Endodermal cell (in vitro differentiated cells): ENCODE data around the gene PRKCA. TPM values are rescaled to one million over a fixed set of nuclear protein-coding genes. Genes with fewer than 3 reads are reported as not detected.

ENCODE experiments used
- DNase-seq: peaks from one replicate; pipeline ENCODE4 v3.0.0-alpha.2; 2017
- H3K27ac ChIP-seq: 2 replicates; pipeline ENCODE4 v1.5.1; 2013; ENCODE audit warnings: mild to moderate bottlenecking, low read depth, low read length, moderate library complexity
- H3K27me3 ChIP-seq: 2 replicates; pipeline ENCODE4 v1.6.1; 2013; ENCODE audit warnings: mild to moderate bottlenecking, low read length, moderate library complexity; ENCODE audit not compliant: insufficient read depth, control insufficient read depth, poor library complexity, severe bottlenecking
- H3K36me3 ChIP-seq: 2 replicates; pipeline ENCODE4 v1.7.0; 2013; ENCODE audit warnings: mild to moderate bottlenecking, low read length, moderate library complexity; ENCODE audit not compliant: control insufficient read depth, insufficient read depth
- H3K4me1 ChIP-seq: one replicate; pipeline ENCODE4 v1.7.0; 2013; ENCODE audit warnings: low read length; ENCODE audit not compliant: control insufficient read depth, insufficient read depth
- H3K4me3 ChIP-seq: 2 replicates; pipeline ENCODE4 v1.5.1; 2013; ENCODE audit warnings: mild to moderate bottlenecking, low read length, moderate library complexity
- H3K9ac ChIP-seq: 2 replicates; pipeline ENCODE4 v1.6.1; 2013; ENCODE audit warnings: mild to moderate bottlenecking, low read length, moderate library complexity; ENCODE audit not compliant: poor library complexity, severe bottlenecking; ENCODE audit errors: extremely low read depth
- H3K9me3 ChIP-seq: 2 replicates; pipeline ENCODE4 v1.6.1; 2013; ENCODE audit warnings: mild to moderate bottlenecking, low read length, moderate library complexity; ENCODE audit not compliant: control insufficient read depth
- H3K27ac Mint-ChIP-seq: 2 replicates; pipeline ENCODE4 v1.8.0; 2020; ENCODE audit warnings: mixed read lengths
- H3K27me3 Mint-ChIP-seq: 2 replicates; pipeline ENCODE4 v1.8.0; 2021; ENCODE audit warnings: mild to moderate bottlenecking, mixed read lengths; ENCODE audit not compliant: insufficient read depth
- H3K36me3 Mint-ChIP-seq: 2 replicates; pipeline ENCODE4 v1.8.0; 2020; ENCODE audit warnings: low read depth, mixed read lengths
- H3K4me1 Mint-ChIP-seq: 2 replicates; pipeline ENCODE4 v1.8.0; 2020; ENCODE audit warnings: mixed read lengths
- H3K4me3 Mint-ChIP-seq: 2 replicates; pipeline ENCODE4 v1.8.0; 2020; ENCODE audit warnings: mild to moderate bottlenecking, moderate library complexity, mixed read lengths
- H3K9me3 Mint-ChIP-seq: 2 replicates; pipeline ENCODE4 v1.8.0; 2020; ENCODE audit warnings: mild to moderate bottlenecking, mixed read lengths
- WGBS, 2 experiments: methylation state at CpG; one replicate each; pipeline versions ENCODE4 v1.1.5 to v1.1.7; 2013; ENCODE audit warnings: missing lambda C conversion rate in 2 of 2, mixed read lengths in 1 of 2; ENCODE audit not compliant: insufficient coverage in 1 of 2, insufficient read length in 1 of 2; 5-methylcytosine and 5-hydroxymethylcytosine counted together
- total RNA-seq, 2 donors: library from RNA; stranded (reverse); fragmentation: NEBNext Ultra II Directional in 1 of 2; extraction: Animal tissue kit (Norgen Biotek cat#: 25700) in 1 of 2; gene quantifications; 2 replicates in 1 of 2; 3 replicates in 1 of 2; pipeline ENCODE4 v1.2.1, GENCODE V29; 2021
- TF ChIP-seq, protein P1 (sequence below): fragments of 200-600 bp; sonication (generic); conservative IDR thresholded peaks from 2 replicates; pipeline ENCODE4 v1.5.0; 2021; ENCODE audit warnings: antibody characterized with exemption, mild to moderate bottlenecking

Gene PRKCA
- total RNA-seq, 2 donors from 2014 or later: 8.7 to 14.6 TPM

GRCh38 chr17:66549731-66550207 lies 247.4 kb downstream of the PRKCA start:
- Histone ChIP-seq H3K4me1 (peaks cover 8% of the 10 kb centered on the region), H3K4me3 (no peak overlapping the region), H3K27ac (peak overlapping the region; percentile 56), H3K9ac (no peak overlapping the region), H3K9me3 (peaks cover 7% of the 10 kb centered on the region), H3K36me3 (no peaks in the 10 kb centered on the region), H3K27me3 (no peaks in the 10 kb centered on the region)
- H3K4me3 Mint-ChIP-seq: no peak overlapping the region
- H3K4me1 Mint-ChIP-seq: peaks cover 19% of the 10 kb centered on the region
- H3K27ac Mint-ChIP-seq: peak overlapping the region; percentile 46
- TF ChIP-seq, protein P1, sequence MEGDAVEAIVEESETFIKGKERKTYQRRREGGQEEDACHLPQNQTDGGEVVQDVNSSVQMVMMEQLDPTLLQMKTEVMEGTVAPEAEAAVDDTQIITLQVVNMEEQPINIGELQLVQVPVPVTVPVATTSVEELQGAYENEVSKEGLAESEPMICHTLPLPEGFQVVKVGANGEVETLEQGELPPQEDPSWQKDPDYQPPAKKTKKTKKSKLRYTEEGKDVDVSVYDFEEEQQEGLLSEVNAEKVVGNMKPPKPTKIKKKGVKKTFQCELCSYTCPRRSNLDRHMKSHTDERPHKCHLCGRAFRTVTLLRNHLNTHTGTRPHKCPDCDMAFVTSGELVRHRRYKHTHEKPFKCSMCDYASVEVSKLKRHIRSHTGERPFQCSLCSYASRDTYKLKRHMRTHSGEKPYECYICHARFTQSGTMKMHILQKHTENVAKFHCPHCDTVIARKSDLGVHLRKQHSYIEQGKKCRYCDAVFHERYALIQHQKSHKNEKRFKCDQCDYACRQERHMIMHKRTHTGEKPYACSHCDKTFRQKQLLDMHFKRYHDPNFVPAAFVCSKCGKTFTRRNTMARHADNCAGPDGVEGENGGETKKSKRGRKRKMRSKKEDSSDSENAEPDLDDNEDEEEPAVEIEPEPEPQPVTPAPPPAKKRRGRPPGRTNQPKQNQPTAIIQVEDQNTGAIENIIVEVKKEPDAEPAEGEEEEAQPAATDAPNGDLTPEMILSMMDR: no peak
- peaks cover 2% of the 10 kb centered on the region for H3K27me3 Mint-ChIP-seq
- 44 to 63% methylated on average over 5 of the region's 5 CpGs for WGBS, 2 experiments
- H3K9me3 Mint-ChIP-seq: peaks cover 20% of the 10 kb centered on the region
- DNase-seq: peak; percentile 70
- no peaks in the 10 kb centered on the region for H3K36me3 Mint-ChIP-seq

- Histone ChIP-seq H3K9ac (no peak overlapping the region), H3K4me3 (no peak overlapping the region), H3K27me3 (no peaks in the 10 kb centered on the region), H3K9me3 (no peaks in the 10 kb centered on the region), H3K4me1 (peaks cover 8% of the 10 kb centered on the region), H3K36me3 (no peaks in the 10 kb centered on the region), H3K27ac (no peak overlapping the region)
- no peak overlapping the region for H3K4me3 Mint-ChIP-seq
- no peak for DNase-seq
- H3K36me3 Mint-ChIP-seq: no peaks in the 10 kb centered on the region
- H3K4me1 Mint-ChIP-seq: peaks cover 19% of the 10 kb centered on the region
- H3K27ac Mint-ChIP-seq: no peak overlapping the region
- H3K27me3 Mint-ChIP-seq: peaks cover 2% of the 10 kb centered on the region
- peaks cover under 1% of the 10 kb centered on the region for H3K9me3 Mint-ChIP-seq
- TF ChIP-seq, protein P1: no peak
- WGBS, 2 experiments: 94 to 100% methylated on average over 2 of the region's 2 CpGs
Measured at GRCh38 chr17:66551839-66552238, 249.4 kb downstream of the PRKCA start.

DNA sequence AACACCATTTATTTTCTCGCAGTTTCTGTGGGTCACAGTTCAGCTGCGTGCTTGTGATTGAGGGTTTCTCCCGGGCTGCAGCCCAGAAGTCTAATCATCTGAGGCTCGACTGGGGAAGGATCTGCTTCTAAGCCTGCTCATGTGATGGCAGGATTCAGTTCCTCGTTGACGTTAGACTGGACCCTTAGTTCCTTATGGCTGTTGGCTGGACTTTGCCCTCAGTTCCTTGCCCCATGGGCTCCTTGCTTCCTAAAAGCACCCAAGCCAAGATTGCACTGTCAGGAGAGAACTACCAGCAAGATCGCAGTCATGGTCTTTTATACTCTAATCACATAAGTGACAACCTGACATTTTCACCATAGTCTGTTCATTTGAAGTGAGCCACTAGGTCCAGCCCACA lies 250.0 kb downstream of the PRKCA start:
- H3K4me3 Mint-ChIP-seq: no peak overlapping the region
- Histone ChIP-seq H3K9me3 (no peaks in the 10 kb centered on the region), H3K27ac (no peak overlapping the region), H3K27me3 (no peaks in the 10 kb centered on the region), H3K36me3 (no peaks in the 10 kb centered on the region), H3K4me3 (no peak overlapping the region), H3K4me1 (peaks cover 8% of the 10 kb centered on the region), H3K9ac (no peak overlapping the region)
- WGBS, 2 experiments: 94 to 96% methylated on average over 7 of the region's 7 CpGs
- no peaks in the 10 kb centered on the region for H3K9me3 Mint-ChIP-seq
- no peak overlapping the region for H3K27ac Mint-ChIP-seq
- no peaks in the 10 kb centered on the region for H3K36me3 Mint-ChIP-seq
- TF ChIP-seq, protein P1: no peak
- DNase-seq: no peak
- peaks cover 2% of the 10 kb centered on the region for H3K27me3 Mint-ChIP-seq
- peaks cover 19% of the 10 kb centered on the region for H3K4me1 Mint-ChIP-seq
